BLaER1 (cell line): ENCODE data around the gene RGS11.
"Not testable (repeated sequence)": the region's sequence is repeated elsewhere in the genome, so short reads cannot be mapped to it uniquely, and the experiment has no call there.

ENCODE experiments used
- H3K27ac ChIP-seq: shearing (Covaris generic); formaldehyde crosslinking; 2 replicates; pipeline ENCODE4 v1.8.1; 2022
- H3K27me3 ChIP-seq: shearing (Covaris generic); formaldehyde crosslinking; 2 replicates; pipeline ENCODE4 v1.8.1; 2022
- H3K36me3 ChIP-seq: shearing (Covaris generic); formaldehyde crosslinking; 2 replicates; pipeline ENCODE4 v1.8.1; 2022
- H3K4me1 ChIP-seq: shearing (Covaris generic); formaldehyde crosslinking; 2 replicates; pipeline ENCODE4 v1.8.1; 2022
- H3K4me2 ChIP-seq: shearing (Covaris generic); formaldehyde crosslinking; 2 replicates; pipeline ENCODE4 v1.8.1; 2022
- H3K4me3 ChIP-seq: shearing (Covaris generic); formaldehyde crosslinking; 2 replicates; pipeline ENCODE4 v1.8.1; 2022
- H3K9ac ChIP-seq: shearing (Covaris generic); formaldehyde crosslinking; 2 replicates; pipeline ENCODE4 v1.8.1; 2022
- H3K9me3 ChIP-seq: shearing (Covaris generic); formaldehyde crosslinking; 2 replicates; pipeline ENCODE4 v1.8.1; 2022
- H4K20me1 ChIP-seq: shearing (Covaris generic); formaldehyde crosslinking; 2 replicates; pipeline ENCODE4 v1.8.1; 2022
- Cebpa-rat ChIP-seq: shearing (Covaris generic); IDR thresholded peaks from 2 replicates; pipeline ENCODE4 v1.8.1; 2022

The RGS11 gene

DNA sequence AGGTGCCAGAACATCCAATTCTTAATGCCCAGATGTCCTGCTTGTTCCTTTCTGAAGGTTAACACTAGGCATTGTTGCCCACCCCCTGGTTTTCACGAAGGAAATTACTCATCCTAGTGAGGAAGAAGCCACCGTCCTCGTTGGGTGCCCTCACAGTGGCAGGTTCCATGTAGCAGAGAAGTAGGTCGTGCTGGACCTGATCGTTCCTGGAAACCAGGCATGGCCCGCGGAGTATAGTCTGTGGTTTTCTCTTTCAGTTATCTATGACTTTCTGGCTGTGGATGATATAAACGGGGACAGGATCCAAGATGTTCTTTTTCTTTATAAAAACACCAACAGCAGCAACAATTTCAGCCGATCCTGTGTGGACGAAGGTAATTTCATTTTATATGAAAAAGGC, 16.5 kb downstream of the RGS11 start:
- Histone ChIP-seq H3K9ac (no peak overlapping the region), H4K20me1 (0 out of 2 replicates have a peak, but pooled peaks cover 11% of the 10 kb centered on the region), H3K4me3 (no peak overlapping the region), H3K9me3 (no peaks in the 10 kb centered on the region), H3K27ac (no peak overlapping the region), H3K27me3 (no peaks in the 10 kb centered on the region), H3K4me1 (peaks cover 17% of the 10 kb centered on the region), H3K4me2 (no peak overlapping the region), H3K36me3 (peaks cover 95% of the 10 kb centered on the region)
- TF ChIP-seq Cebpa-rat: no peak

DNA sequence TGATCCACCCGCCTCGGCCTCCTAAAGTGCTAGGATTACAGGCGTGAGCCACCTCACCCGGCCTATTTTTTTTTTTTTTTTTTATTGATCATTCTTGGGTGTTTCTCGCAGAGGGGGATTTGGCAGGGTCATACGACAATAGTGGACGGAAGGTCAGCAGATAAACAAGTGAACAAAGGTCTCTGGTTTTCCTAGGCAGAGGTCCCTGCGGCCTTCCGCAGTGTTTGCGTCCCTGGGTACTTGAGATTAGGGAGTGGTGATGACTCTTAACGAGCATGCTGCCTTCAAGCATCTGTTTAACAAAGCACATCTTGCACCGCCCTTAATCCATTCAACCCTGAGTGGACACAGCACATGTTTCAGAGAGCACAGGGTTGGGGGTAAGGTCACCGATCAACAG, 17.7 kb downstream of the RGS11 start:
- Histone ChIP-seq H3K36me3 (peaks cover 88% of the 10 kb centered on the region), H3K4me1 (peaks cover 29% of the 10 kb centered on the region), H4K20me1 (0 out of 2 replicates have a peak, but pooled peaks cover 11% of the 10 kb centered on the region)
- H3K9me3 ChIP-seq, H3K9ac ChIP-seq, H3K4me3 ChIP-seq, H3K4me2 ChIP-seq, H3K27ac ChIP-seq, H3K27me3 ChIP-seq: not testable (repeated sequence)

- Histone ChIP-seq H3K36me3 (peaks cover 66% of the 10 kb centered on the region), H3K27me3 (no peaks in the 10 kb centered on the region), H3K9ac (no peak overlapping the region; the same call in 1 of the 2 replicates), H3K4me3 (no peak overlapping the region), H4K20me1 (0 out of 2 replicates have a peak, but pooled peaks cover 7% of the 10 kb centered on the region), H3K4me2 (peak overlapping the region; percentile 85), H3K27ac (peak overlapping the region; percentile 72), H3K9me3 (no peaks in the 10 kb centered on the region), H3K4me1 (peaks cover 55% of the 10 kb centered on the region)
- TF ChIP-seq Cebpa-rat: peak; percentile 88
Observed at GRCh38 chr16:255183-255582, 20.6 kb downstream of the RGS11 start.

DNA sequence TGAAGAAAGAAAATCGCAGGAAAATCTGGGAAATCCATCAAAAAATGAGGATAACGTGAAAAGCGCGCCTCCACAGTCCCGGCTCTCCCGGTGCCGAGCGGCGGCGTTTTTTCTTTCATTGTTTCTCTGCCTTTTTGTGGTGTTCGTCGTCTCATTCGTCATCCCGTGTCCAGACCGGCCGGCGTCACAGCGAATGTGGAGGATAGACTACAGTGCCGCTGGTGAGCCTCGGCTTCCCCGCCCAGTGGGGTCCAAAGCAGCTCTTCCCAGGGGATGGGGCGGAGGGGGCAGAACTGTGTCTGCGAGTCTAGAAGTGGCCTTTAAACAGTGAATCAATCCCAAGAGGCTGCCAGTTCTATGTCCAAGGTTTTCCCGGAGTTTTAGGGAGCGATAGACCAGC, 21.3 kb downstream of the RGS11 start:
- no peak for TF ChIP-seq Cebpa-rat
- Histone ChIP-seq H3K9me3 (no peaks in the 10 kb centered on the region), H3K4me3 (no peak overlapping the region), H3K27ac (peak overlapping the region; percentile 72), H3K4me1 (peaks cover 56% of the 10 kb centered on the region), H3K27me3 (no peaks in the 10 kb centered on the region), H3K4me2 (peak overlapping the region; percentile 85), H3K9ac (peak overlapping the region; percentile 46; the same call in 1 of the 2 replicates), H4K20me1 (no peaks in the 10 kb centered on the region), H3K36me3 (peaks cover 64% of the 10 kb centered on the region)

GRCh38 chr16:253833-254232, 21.9 kb downstream of the RGS11 start:
- H3K4me3 ChIP-seq: peak overlapping the region; percentile 39; the same call in 1 of the 2 replicates

GRCh38 chr16:252366-253337, 23.1 kb downstream of the RGS11 start:
- H3K9ac ChIP-seq: peak overlapping the region; percentile 70
- peaks cover 56% of the 10 kb centered on the region for H3K4me1 ChIP-seq
- H4K20me1 ChIP-seq: no peaks in the 10 kb centered on the region
- H3K27me3 ChIP-seq: no peaks in the 10 kb centered on the region
- TF ChIP-seq Cebpa-rat: no peak
- H3K27ac ChIP-seq: peak overlapping the region; percentile 82
- H3K9me3 ChIP-seq: no peaks in the 10 kb centered on the region
- H3K4me2 ChIP-seq: peak overlapping the region; percentile 85
- peaks cover 67% of the 10 kb centered on the region for H3K36me3 ChIP-seq
- H3K4me3 ChIP-seq: peak overlapping the region; percentile 51

More at GRCh38 chr16:253833-254232, 21.9 kb downstream of the RGS11 start:
- Histone ChIP-seq H3K9ac (peak overlapping the region; percentile 46; the same call in 1 of the 2 replicates), H3K36me3 (peaks cover 64% of the 10 kb centered on the region), H3K27ac (peak overlapping the region; percentile 72), H4K20me1 (no peaks in the 10 kb centered on the region), H3K4me1 (peaks cover 56% of the 10 kb centered on the region), H3K27me3 (no peaks in the 10 kb centered on the region), H3K9me3 (no peaks in the 10 kb centered on the region), H3K4me2 (peak overlapping the region; percentile 85)
- TF ChIP-seq Cebpa-rat: no peak

GRCh38 chr16:249431-249830, 26.3 kb downstream of the RGS11 start:
- Histone ChIP-seq H3K27me3 (no peaks in the 10 kb centered on the region), H3K9ac (no peak overlapping the region), H3K9me3 (no peaks in the 10 kb centered on the region), H3K4me2 (no peak overlapping the region), H3K27ac (no peak overlapping the region), H4K20me1 (no peaks in the 10 kb centered on the region), H3K4me3 (no peak overlapping the region), H3K36me3 (peaks cover 35% of the 10 kb centered on the region), H3K4me1 (peaks cover 55% of the 10 kb centered on the region)
- no peak for TF ChIP-seq Cebpa-rat

DNA sequence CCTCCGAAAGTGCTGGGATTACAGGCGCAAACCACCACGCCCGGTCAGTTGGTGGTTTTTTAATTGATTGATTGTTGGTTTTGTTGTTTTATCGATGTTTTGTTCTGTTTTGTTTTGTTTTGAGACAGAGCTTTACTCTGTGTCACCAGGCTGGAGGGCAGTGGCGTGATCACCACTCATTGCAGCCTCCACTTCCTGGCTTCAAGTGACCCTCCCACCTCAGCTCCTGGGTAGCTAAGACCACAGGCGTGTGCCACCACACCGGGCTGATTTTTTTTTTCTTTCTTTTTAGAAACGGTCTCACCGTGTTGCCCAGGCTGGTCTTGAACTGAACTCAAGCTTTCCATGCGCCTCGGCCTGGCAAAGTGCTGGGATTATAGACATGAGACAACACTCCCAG, 28.7 kb downstream of the RGS11 start:
- TF ChIP-seq Cebpa-rat: no peak
- Histone ChIP-seq H3K27me3 (no peaks in the 10 kb centered on the region), H3K36me3 (peaks cover 29% of the 10 kb centered on the region), H3K9me3 (no peaks in the 10 kb centered on the region), H3K4me2 (no peak overlapping the region), H4K20me1 (peaks cover 18% of the 10 kb centered on the region; the same call in 1 of the 2 replicates), H3K27ac (no peak overlapping the region), H3K9ac (no peak overlapping the region), H3K4me1 (peaks cover 55% of the 10 kb centered on the region), H3K4me3 (no peak overlapping the region)

DNA sequence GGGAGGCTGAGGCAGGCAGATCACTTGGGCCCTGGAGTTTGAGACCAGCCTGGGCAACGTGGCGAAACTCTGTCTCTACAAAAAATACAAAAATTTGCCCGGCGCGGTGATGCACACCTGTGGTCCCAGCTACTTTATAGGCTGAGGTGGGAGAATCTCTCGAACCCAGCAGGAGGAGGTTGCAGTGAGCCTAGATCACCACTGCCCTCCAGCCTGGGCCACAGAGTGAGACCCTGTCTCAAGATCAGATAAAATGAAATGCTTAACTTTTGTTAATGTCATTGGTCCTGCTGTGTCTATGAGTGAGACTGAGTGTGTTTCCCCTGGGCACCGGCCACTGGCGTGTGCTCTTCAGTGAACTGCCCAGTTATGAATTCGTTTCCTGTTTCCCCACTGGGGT, 30.6 kb downstream of the RGS11 start:
- Histone ChIP-seq H3K27me3 (no peaks in the 10 kb centered on the region), H3K27ac (0 out of 2 replicates have a peak overlapping the region, but pooled peaks have one; percentile 22), H3K4me2 (peak overlapping the region; percentile 24; the same call in 1 of the 2 replicates), H3K4me1 (peaks cover 58% of the 10 kb centered on the region), H3K36me3 (peaks cover 32% of the 10 kb centered on the region), H3K4me3 (no peak overlapping the region), H4K20me1 (peaks cover 19% of the 10 kb centered on the region; the same call in 1 of the 2 replicates), H3K9me3 (peaks cover 5% of the 10 kb centered on the region; the same call in 1 of the 2 replicates), H3K9ac (no peak overlapping the region)
- TF ChIP-seq Cebpa-rat: no peak

DNA sequence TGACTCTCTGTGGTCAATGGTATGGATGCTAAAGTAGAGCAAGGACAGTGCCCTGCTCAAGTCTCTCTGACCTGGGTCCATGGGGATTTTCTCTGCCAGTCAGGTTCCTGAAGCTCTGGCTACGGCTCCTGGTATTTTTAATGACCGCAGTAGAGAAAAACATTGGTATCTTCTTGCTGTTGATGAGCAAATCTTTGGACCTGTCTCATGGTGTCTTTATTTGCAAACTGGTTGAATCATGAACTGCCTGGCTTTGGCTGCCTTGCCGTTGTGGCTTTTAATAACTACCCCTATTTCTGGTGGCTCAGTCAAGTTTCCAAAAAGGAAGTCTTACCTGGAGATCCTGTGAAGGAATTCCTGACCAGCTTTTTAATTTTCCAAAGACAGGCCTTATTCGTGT, 32.4 kb downstream of the RGS11 start:
- peaks cover 16% of the 10 kb centered on the region for H3K36me3 ChIP-seq
- peaks cover 5% of the 10 kb centered on the region; the same call in 1 of the 2 replicates for H3K9me3 ChIP-seq
- H3K4me2 ChIP-seq: peak overlapping the region; percentile 48
- H3K27me3 ChIP-seq: no peaks in the 10 kb centered on the region
- H3K9ac ChIP-seq: no peak overlapping the region
- H3K4me3 ChIP-seq: no peak overlapping the region
- H4K20me1 ChIP-seq: peaks cover 27% of the 10 kb centered on the region; the same call in 1 of the 2 replicates
- no peak for TF ChIP-seq Cebpa-rat
- no peak overlapping the region for H3K27ac ChIP-seq
- peaks cover 73% of the 10 kb centered on the region for H3K4me1 ChIP-seq
